Superior temporal gyrus (tissue), 1 donor: ENCODE measurements around the gene KRTAP19-5.
"Not testable (repeated sequence)": the region's sequence is repeated elsewhere in the genome, so short reads cannot be mapped to it uniquely, and the experiment has no call there.

Source experiments
- DNase-seq: peaks from one replicate; pipeline ENCODE4 v3.0.0-alpha.2; 2016; ENCODE audit errors: extremely low spot score

KRTAP19-5 gene

GRCh38 chr21:30502041-30502440, at the start of gene KRTAP19-5:
TSS of gene KRTAP19-5 (minus strand) at chr21:30502141. CDS start at chr21:30502090, 51 bp downstream.
- no peak for DNase-seq

- DNase-seq: no peak
These were observed 39.8 kb upstream of the KRTAP19-5 start, which contains the start of gene KRTAP19-6 for GRCh38 chr21:30541764-30542163. TSS of gene KRTAP19-6 (minus strand) at chr21:30541864. CDS start at chr21:30541833, 31 bp downstream.

GRCh38 chr21:30518876-30519275, 16.9 kb upstream of the KRTAP19-5 start:
- no peak for DNase-seq

- DNase-seq: no peak
These were observed 13.7 kb upstream of the KRTAP19-5 start for GRCh38 chr21:30515681-30516080.

GRCh38 chr21:30505621-30506205, 3.8 kb upstream of the KRTAP19-5 start:
- DNase-seq: not testable (repeated sequence)

- no peak for DNase-seq
These were observed 4.9 kb downstream of the KRTAP19-5 start, which contains the start of gene KRTAP19-4 for GRCh38 chr21:30497065-30497464. TSS of gene KRTAP19-4 (minus strand) at chr21:30497165. CDS start at chr21:30497110, 55 bp downstream.

- no peak for DNase-seq
These were observed 9.9 kb downstream of the KRTAP19-5 start, which contains the start of gene KRTAP19-3 for GRCh38 chr21:30491963-30492428. TSS of gene KRTAP19-3 (minus strand) at chr21:30492013. CDS start at chr21:30491957, 56 bp downstream.

- DNase-seq: no peak
These were observed 14.6 kb downstream of the KRTAP19-5 start, which contains the start of gene KRTAP19-2 for GRCh38 chr21:30487336-30487735. TSS of gene KRTAP19-2 (minus strand) at chr21:30487436. CDS start at chr21:30487348, 88 bp downstream.

GRCh38 chr21:30486180-30486579, 15.8 kb downstream of the KRTAP19-5 start:
- no peak for DNase-seq

GRCh38 chr21:30482130-30482529, 19.8 kb downstream of the KRTAP19-5 start:
- DNase-seq: no peak

GRCh38 chr21:30480145-30480544, 21.8 kb downstream of the KRTAP19-5 start, which contains the start of gene KRTAP19-1:
TSS of gene KRTAP19-1 (minus strand) at chr21:30480367. CDS start at chr21:30480317, 50 bp downstream.
- DNase-seq: no peak

- no peak for DNase-seq
These were observed 22.7 kb downstream of the KRTAP19-5 start for GRCh38 chr21:30479259-30479658.

- no peak for DNase-seq
These were observed 23.9 kb downstream of the KRTAP19-5 start for GRCh38 chr21:30478004-30478403.

- DNase-seq: no peak
These were observed 32.8 kb downstream of the KRTAP19-5 start for GRCh38 chr21:30468900-30469714.

- no peak for DNase-seq
These were observed 38.2 kb downstream of the KRTAP19-5 start for GRCh38 chr21:30463713-30464112.
